Ovary (tissue), 9 donors: ENCODE measurements around the gene BNIP3. TPM values are rescaled to one million over a fixed set of nuclear protein-coding genes. Genes with fewer than 3 reads are reported as not detected.

ENCODE experiments used
- DNase-seq, 5 donors: peaks; one replicate each; pipeline ENCODE4 v3.0.0-alpha.2; 2019 to 2020
- H3K27ac ChIP-seq, 2 donors: fragments of 200-600 bp; one replicate each; pipeline versions ENCODE4 v1.5.1 to v1.8.0; 2019 to 2022
- H3K27me3 ChIP-seq: fragments of 200-600 bp; one replicate; pipeline ENCODE4 v1.8.0; 2022
- H3K36me3 ChIP-seq: fragments of 200-600 bp; sonication (generic); one replicate; pipeline ENCODE4 v1.5.1; 2019
- H3K4me1 ChIP-seq: one replicate; pipeline ENCODE4 v1.8.1; 2013; ENCODE audit warnings: mild to moderate bottlenecking, moderate library complexity; ENCODE audit not compliant: insufficient read depth
- H3K4me3 ChIP-seq: fragments of 200-600 bp; sonication (generic); one replicate; pipeline ENCODE4 v1.5.1; 2017
- H3K9me3 ChIP-seq, 2 donors: fragments of 200-600 bp in 1 of 2; sonication (generic) in 1 of 2; one replicate each; pipeline versions ENCODE4 v1.5.1 to v1.8.1; 2013 to 2019; ENCODE audit warnings: mild to moderate bottlenecking in 1 of 2, moderate library complexity in 1 of 2
- EP300 ChIP-seq: sonication (generic); formaldehyde crosslinking; IDR thresholded peaks from one replicate; pipeline ENCODE4 v1.6.1; 2017; ENCODE audit warnings: antibody characterized with exemption
- POLR2A ChIP-seq: fragments of 450-650 bp; IDR thresholded peaks from one replicate; pipeline ENCODE4 v1.6.1; 2017; ENCODE audit warnings: antibody characterized with exemption, mild to moderate bottlenecking, moderate library complexity
- WGBS, 3 donors: extraction: QIAGEN DNeasy Blood & Tissue Kit in 1 of 3; methylation state at CpG; one replicate each; pipeline versions ENCODE4 v1.1.5 to v1.1.7; 2013 to 2017; 5-methylcytosine and 5-hydroxymethylcytosine counted together
- intact Hi-C, 4 donors: fragments of 100-400 bp; cut with DNase I; formaldehyde crosslinking; loops; one replicate each; pipeline versions ENCODE4 v1.11.0 to v1.15.1; 2022 to 2023
- polyA plus RNA-seq, 2 donors: library from polyadenylated mRNA; stranded (reverse); fragments of 200-250 nt in 1 of 2; fragments of 350-450 nt in 1 of 2; fragmentation: Illumina TruSeq in 1 of 2; extraction: RNeasy Lipid Tissue Mini Kit (QIAGEN cat#74804) in 1 of 2; gene quantifications; one replicate each; pipeline ENCODE4 v1.2.3, GENCODE V29; 2013 to 2014
- total RNA-seq, 7 donors: library from RNA; depleted of rRNA in 2 of 7; stranded (reverse); fragments of >200 nt in 2 of 7; fragmentation: NEBNext Ultra II Directional in 3 of 7; extraction: Animal tissue kit (Norgen Biotek cat#: 25700) in 3 of 7; gene quantifications; one replicate each; pipeline versions ENCODE4 v1.1.0 to v1.2.4, GENCODE V29; 2016 to 2023
- TF ChIP-seq, protein P1 (sequence below), 3 donors: fragments of 450-650 bp in 2 of 3; fragments of 200-600 bp in 1 of 3; IDR thresholded peaks; one replicate each; pipeline versions ENCODE4 v1.5.1 to v1.8.0; 2016 to 2022; ENCODE audit warnings: antibody characterized with exemption in 3 of 3, mild to moderate bottlenecking in 1 of 3
- donor health status: DM: no; HTN: no; CAD: no; lungs with moderate emphysema.
- donor health status: DM: no; HTN: no; CAD: no.
- donor health status: Bipolar disorder and iron deficiency.
- donor health status: DM: yes; HTN: yes; CAD: no.
- donor health status: DM: no; HTN: no; CAD: no.
- donor health status: DM: yes; HTN: yes; CAD: no.

Gene BNIP3
- total and polyA plus RNA-seq, 9 donors, result 39.8 to 166 (median 61.9) TPM

DNA sequence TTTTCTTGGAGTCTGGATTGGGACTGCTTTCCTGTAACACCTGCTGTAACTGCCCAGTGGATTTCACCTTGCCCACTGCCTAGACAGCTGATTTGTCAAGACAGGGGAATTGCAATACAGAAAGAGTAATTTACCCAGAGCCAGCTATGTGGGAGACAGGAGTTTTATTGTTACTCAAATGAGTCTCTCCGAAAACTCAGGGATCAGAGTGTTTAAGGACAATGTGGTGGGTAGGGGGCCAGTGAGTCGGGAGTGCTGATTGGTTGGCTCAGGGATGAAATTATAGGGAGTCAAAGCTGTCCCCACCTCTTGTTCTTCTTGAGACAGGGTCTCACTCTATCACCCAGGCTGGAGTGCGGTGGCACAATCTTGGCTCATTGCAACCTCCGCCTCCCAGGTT is 25.2 kb upstream of the BNIP3 start:
- Histone ChIP-seq H3K4me3 (no peak overlapping the region), H3K27ac (no peak overlapping the region), H3K4me1 (peaks cover under 1% of the 10 kb centered on the region), H3K36me3 (no peaks in the 10 kb centered on the region), H3K9me3 (no peaks in the 10 kb centered on the region), H3K27me3 (no peaks in the 10 kb centered on the region)
- intact Hi-C loops, result no loop called here
- WGBS, 3 donors, result 87 to 94% (median 90%) methylated on average over 4 of the region's 4 CpGs
- TF ChIP-seq, protein P1, sequence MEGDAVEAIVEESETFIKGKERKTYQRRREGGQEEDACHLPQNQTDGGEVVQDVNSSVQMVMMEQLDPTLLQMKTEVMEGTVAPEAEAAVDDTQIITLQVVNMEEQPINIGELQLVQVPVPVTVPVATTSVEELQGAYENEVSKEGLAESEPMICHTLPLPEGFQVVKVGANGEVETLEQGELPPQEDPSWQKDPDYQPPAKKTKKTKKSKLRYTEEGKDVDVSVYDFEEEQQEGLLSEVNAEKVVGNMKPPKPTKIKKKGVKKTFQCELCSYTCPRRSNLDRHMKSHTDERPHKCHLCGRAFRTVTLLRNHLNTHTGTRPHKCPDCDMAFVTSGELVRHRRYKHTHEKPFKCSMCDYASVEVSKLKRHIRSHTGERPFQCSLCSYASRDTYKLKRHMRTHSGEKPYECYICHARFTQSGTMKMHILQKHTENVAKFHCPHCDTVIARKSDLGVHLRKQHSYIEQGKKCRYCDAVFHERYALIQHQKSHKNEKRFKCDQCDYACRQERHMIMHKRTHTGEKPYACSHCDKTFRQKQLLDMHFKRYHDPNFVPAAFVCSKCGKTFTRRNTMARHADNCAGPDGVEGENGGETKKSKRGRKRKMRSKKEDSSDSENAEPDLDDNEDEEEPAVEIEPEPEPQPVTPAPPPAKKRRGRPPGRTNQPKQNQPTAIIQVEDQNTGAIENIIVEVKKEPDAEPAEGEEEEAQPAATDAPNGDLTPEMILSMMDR (IDR thresholded peaks at IDR 0.05), result no peak
- TF ChIP-seq EP300 (no peak), POLR2A (no peak)
- no peak for DNase-seq

DNA sequence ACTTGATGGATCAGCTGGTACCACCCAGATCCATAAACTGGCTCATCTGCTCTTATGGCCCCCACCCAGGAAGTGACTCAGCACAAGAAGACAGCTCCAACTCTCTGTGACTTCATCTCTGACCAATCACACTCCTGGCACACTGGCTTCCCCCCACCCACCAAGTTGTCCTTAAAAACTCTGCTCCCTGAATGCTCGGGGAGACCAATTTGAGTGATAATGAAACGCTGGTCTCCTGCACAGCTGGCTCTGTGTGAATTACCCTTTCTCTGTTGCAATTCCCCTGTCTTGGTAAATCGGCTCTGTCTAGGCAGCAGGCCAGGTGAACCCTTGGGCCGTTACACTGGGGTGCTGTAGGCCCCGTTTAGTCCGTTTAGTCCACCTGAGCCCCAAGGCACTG is 23.4 kb upstream of the BNIP3 start:
- intact Hi-C loops, result no loop called here
- no peak for TF ChIP-seq EP300
- no peak for TF ChIP-seq POLR2A
- TF ChIP-seq, protein P1 (IDR thresholded peaks at IDR 0.05), result no peak
- Histone ChIP-seq H3K27me3 (no peaks in the 10 kb centered on the region), H3K4me1 (peaks cover 2% of the 10 kb centered on the region), H3K9me3 (no peaks in the 10 kb centered on the region), H3K27ac (no peak overlapping the region), H3K36me3 (no peaks in the 10 kb centered on the region), H3K4me3 (no peak overlapping the region)
- no peak for DNase-seq
- WGBS, 3 donors, result 91 to 94% (median 94%) methylated on average over 6 of the region's 6 CpGs

DNA sequence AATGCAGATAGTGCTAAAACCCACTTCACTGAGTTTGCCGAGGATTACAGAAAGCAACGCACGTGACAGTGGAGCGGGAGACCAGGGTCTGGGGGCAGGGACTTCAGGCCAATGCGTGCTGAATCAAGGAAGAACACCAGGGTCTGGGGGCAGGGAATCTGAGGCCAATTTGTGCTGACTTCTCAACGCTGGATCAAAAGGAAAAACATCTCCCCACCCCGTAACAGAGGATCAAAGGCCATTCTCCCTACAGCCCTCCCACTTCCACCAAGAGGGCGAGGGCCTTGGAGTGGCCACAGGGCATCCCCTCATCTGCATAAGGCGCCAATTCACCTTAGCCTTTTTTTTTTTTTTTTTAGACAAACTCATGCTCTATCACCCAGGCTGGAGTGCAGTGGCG is 22.3 kb upstream of the BNIP3 start:
- no peaks in the 10 kb centered on the region for H3K9me3 ChIP-seq
- peaks cover 6% of the 10 kb centered on the region for H3K4me1 ChIP-seq
- DNase-seq, result no peak
- TF ChIP-seq EP300 (no peak), POLR2A (no peak)
- TF ChIP-seq, protein P1 (IDR thresholded peaks at IDR 0.05), result no peak
- intact Hi-C loops, result no loop called here
- H3K36me3 ChIP-seq, result no peaks in the 10 kb centered on the region
- no peak overlapping the region for H3K4me3 ChIP-seq
- no peak overlapping the region for H3K27ac ChIP-seq
- WGBS, 3 donors, result 78 to 86% (median 79%) methylated on average over 10 of the region's 10 CpGs
- no peaks in the 10 kb centered on the region for H3K27me3 ChIP-seq

DNA sequence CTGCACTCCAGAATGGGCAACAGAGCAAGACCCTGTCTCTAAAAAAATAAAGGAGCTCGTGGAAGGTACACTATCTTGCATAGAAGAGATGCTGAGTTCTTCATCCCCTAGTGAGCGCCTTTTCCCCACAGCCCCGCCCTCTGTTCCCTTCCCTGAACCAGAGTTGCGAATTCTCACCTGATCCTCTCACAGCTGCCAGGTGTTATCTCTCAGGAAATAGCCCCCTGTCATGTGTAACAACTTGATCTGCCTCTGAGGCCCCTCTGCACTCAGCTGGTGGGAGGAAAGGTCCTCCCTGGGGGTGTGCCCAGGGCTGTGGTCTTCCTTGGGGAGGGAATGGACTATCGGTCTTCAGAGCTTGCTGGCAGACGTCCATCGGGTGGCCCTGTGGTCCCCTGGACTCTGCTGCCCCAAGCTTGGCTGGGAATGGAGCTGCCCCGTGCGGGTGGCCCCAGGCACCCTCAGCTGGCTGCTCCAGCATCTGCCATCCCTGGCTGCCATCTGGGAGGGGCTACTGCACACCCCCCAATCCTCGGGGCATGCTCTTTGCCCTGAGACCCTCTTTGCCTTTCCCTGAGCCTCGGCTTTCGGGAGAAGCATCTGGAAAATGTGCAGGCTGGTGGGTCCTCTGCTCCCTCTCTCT is 21.7 kb upstream of the BNIP3 start:
- no peak for DNase-seq
- Histone ChIP-seq H3K27me3 (no peaks in the 10 kb centered on the region), H3K36me3 (no peaks in the 10 kb centered on the region), H3K4me3 (no peak overlapping the region), H3K27ac (no peak overlapping the region), H3K4me1 (peaks cover 13% of the 10 kb centered on the region), H3K9me3 (no peaks in the 10 kb centered on the region)
- WGBS, 3 donors, result 70 to 76% (median 74%) methylated on average over 12 of the region's 12 CpGs
- TF ChIP-seq POLR2A (no peak), EP300 (no peak)
- TF ChIP-seq, protein P1 (IDR thresholded peaks at IDR 0.05), result no peak
- intact Hi-C loops, result no loop called here
